ENCODE data around the gene PIN4. TPM values are rescaled to one million over a fixed set of nuclear protein-coding genes. Genes with fewer than 3 reads are reported as not detected.

PIN4 gene
- 1 to 10 TPM; 7.1 to 9.6 TPM for total RNA-seq

GRCh38 chrX:72181178-72182125 lies at the start of gene PIN4:
Gene PIN4, plus strand, starts transcription at chrX:72181757. Its CDS starts 29 bp downstream, at chrX:72181786.

DNA sequence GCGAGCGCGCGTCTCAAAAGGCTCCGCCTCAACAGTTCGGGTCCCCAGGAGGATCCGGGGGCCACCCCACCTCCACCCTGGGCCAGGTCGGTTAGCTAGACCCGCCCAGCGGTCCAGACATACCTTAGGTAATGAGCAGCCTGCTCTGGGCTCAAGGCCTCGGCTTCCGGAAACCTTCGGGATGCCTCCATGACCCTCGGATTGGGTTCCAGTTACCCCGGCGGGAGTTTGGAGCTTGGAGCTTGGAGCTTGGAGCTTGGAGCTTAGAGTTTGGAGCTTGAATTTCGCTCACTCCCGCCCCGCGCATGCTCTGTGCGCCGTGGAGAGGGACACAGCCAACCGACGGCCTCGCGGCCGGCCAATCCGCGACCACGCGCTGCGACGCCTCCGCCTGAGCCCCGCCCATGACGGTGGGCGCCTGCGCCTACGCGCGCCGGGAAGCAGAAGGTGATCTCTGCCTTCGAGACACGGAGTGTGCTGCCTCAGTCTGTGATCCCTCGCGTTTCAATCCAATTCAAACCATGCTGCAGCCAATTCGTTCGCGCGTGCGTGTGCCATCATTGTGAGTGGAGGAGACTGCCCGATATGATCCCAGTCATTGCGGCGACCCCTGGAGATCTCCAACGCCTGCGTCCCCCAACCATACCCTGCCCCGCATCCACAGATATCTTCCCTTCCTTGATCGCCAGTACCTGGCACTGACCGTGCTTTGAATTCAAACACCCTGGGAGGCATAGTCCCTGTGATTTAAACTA lies 57.3 kb downstream of the PIN4 start, which contains the start of gene ERCC6L:
ERCC6L (minus strand) TSS at position 307 of the 755 bp plus-strand sequence; CDS start at position 191, 116 bp downstream.

Other genes starting within 250 kb of the PIN4 start
- under 1 TPM; 0.08 to 0.14 TPM for gene RTL5, start 49.8 kb upstream of the PIN4 start, total RNA-seq
- gene ERCC6L, start 57.3 kb downstream of the PIN4 start, total RNA-seq, result 1 to 10 TPM; 7.8 to 8.2 TPM
- 1,000 to 10,000 TPM; 1,317 to 1,340 TPM for gene RPS4X, start 95.5 kb downstream of the PIN4 start, total RNA-seq
- gene CITED1, start 124.2 kb downstream of the PIN4 start, total RNA-seq, result not detected

Measured in activated naive CD4-positive, alpha-beta T cell treated with anti-CD3 and anti-CD28 coated beads, Interleukin-2, amount 10 ng/mL, durations not matched to agents 5 hours and 36 hours (primary cell).